Vagina (tissue), 2 donors: ENCODE measurements around the gene NISCH. TPM values are rescaled to one million over a fixed set of nuclear protein-coding genes. Genes with fewer than 3 reads are reported as not detected.

ENCODE experiments used
- DNase-seq, 2 donors: peaks; one replicate each; pipeline ENCODE4 v3.0.0-alpha.2; 2017; ENCODE audit errors: extremely low spot score in 2 of 2
- H3K27ac ChIP-seq: fragments of 200-600 bp; sonication (generic); one replicate; pipeline ENCODE4 v1.5.1; 2019
- H3K27me3 ChIP-seq: fragments of 200-600 bp; sonication (generic); one replicate; pipeline ENCODE4 v1.5.1; 2019
- H3K36me3 ChIP-seq, 2 donors: fragments of 200-600 bp; sonication (generic); one replicate each; pipeline ENCODE4 v1.5.1; 2017 to 2019
- H3K4me1 ChIP-seq: fragments of 200-600 bp; sonication (generic); one replicate; pipeline ENCODE4 v1.5.1; 2019
- H3K4me3 ChIP-seq, 2 donors: fragments of 200-600 bp; sonication (generic); 1 replicate in 1 of 2; 2 replicates in 1 of 2; pipeline ENCODE4 v1.5.1; 2016 to 2019
- H3K9me3 ChIP-seq: fragments of 200-600 bp; sonication (generic); one replicate; pipeline ENCODE4 v1.5.1; 2019
- CTCF ChIP-seq, 3 experiments: fragments of 450-650 bp in 2 of 3; fragments of 200-600 bp in 1 of 3; sonication (generic) in 1 of 3; IDR thresholded peaks; one replicate each; pipeline ENCODE4 v1.5.1; 2017 to 2019; ENCODE audit warnings: antibody characterized with exemption in 3 of 3, mild to moderate bottlenecking in 2 of 3, moderate library complexity in 2 of 3
- POLR2A ChIP-seq, 2 donors: fragments of 450-650 bp; IDR thresholded peaks; one replicate each; pipeline ENCODE4 v1.6.1; 2017; ENCODE audit warnings: antibody characterized with exemption in 2 of 2, mild to moderate bottlenecking in 2 of 2, moderate library complexity in 2 of 2
- POLR2AphosphoS5 ChIP-seq, 2 donors: sonication (generic); formaldehyde crosslinking; IDR thresholded peaks; one replicate each; pipeline ENCODE4 v1.9.0; 2017; ENCODE audit warnings: antibody characterized with exemption in 2 of 2, mild to moderate bottlenecking in 2 of 2, low read depth in 1 of 2; ENCODE audit not compliant: insufficient read depth in 1 of 2
- intact Hi-C: fragments of 100-400 bp; cut with DNase I; formaldehyde crosslinking; loops from one replicate; pipeline ENCODE4 v1.15.1; 2023
- total RNA-seq: library from RNA; depleted of rRNA; stranded (reverse); fragments of >200 nt; gene quantifications from one replicate; pipeline ENCODE4 v1.2.3, GENCODE V29; 2016

The NISCH gene
- total RNA-seq, 1 donor from 2014 or later: 103 TPM

- Histone ChIP-seq H3K36me3 (no peaks in the 10 kb centered on the region), H3K4me1 (peaks cover 25% of the 10 kb centered on the region), H3K27ac (no peak overlapping the region), H3K27me3 (no peaks in the 10 kb centered on the region), H3K4me3 (no peak overlapping the region), H3K9me3 (no peaks in the 10 kb centered on the region)
- intact Hi-C loops: no loop called here
- DNase-seq: no peak
- TF ChIP-seq POLR2AphosphoS5 (IDR thresholded peaks at IDR 0.05; ENCODE audit: insufficient read depth in 1 of 2, low read depth in 1 of 2): no peak
- no peak for TF ChIP-seq CTCF (IDR thresholded peaks at IDR 0.05)
- TF ChIP-seq POLR2A (IDR thresholded peaks at IDR 0.05): no peak
These were observed 14.7 kb upstream of the NISCH start for GRCh38 chr3:52440671-52441070.

GRCh38 chr3:52441091-52441771, 14.2 kb upstream of the NISCH start:
- no peaks in the 10 kb centered on the region for H3K36me3 ChIP-seq
- no peaks in the 10 kb centered on the region for H3K27me3 ChIP-seq
- peaks cover 25% of the 10 kb centered on the region for H3K4me1 ChIP-seq
- DNase-seq: no peak
- no peak overlapping the region for H3K27ac ChIP-seq
- TF ChIP-seq POLR2AphosphoS5 (IDR thresholded peaks at IDR 0.05; ENCODE audit: insufficient read depth in 1 of 2, low read depth in 1 of 2) (no peak), POLR2A (IDR thresholded peaks at IDR 0.05) (no peak), CTCF (IDR thresholded peaks at IDR 0.05) (no peak)
- intact Hi-C loops: no loop called here
- no peaks in the 10 kb centered on the region for H3K9me3 ChIP-seq
- no peak overlapping the region for H3K4me3 ChIP-seq

- no peak for TF ChIP-seq POLR2A (IDR thresholded peaks at IDR 0.05)
- TF ChIP-seq CTCF (IDR thresholded peaks at IDR 0.05): no peak
- TF ChIP-seq POLR2AphosphoS5 (IDR thresholded peaks at IDR 0.05; ENCODE audit: insufficient read depth in 1 of 2, low read depth in 1 of 2): no peak
- Histone ChIP-seq H3K36me3 (no peaks in the 10 kb centered on the region), H3K4me1 (peaks cover 19% of the 10 kb centered on the region), H3K4me3 (no peak overlapping the region), H3K27ac (no peak overlapping the region), H3K9me3 (no peaks in the 10 kb centered on the region), H3K27me3 (no peaks in the 10 kb centered on the region)
- DNase-seq: no peak
- intact Hi-C loops: no loop called here
These were observed 13.6 kb upstream of the NISCH start for GRCh38 chr3:52441772-52442332.

GRCh38 chr3:52442409-52443267, 12.8 kb upstream of the NISCH start:
- Histone ChIP-seq H3K27me3 (no peaks in the 10 kb centered on the region), H3K27ac (no peak overlapping the region), H3K4me1 (peaks cover 11% of the 10 kb centered on the region), H3K9me3 (no peaks in the 10 kb centered on the region), H3K4me3 (no peak overlapping the region), H3K36me3 (no peaks in the 10 kb centered on the region)
- intact Hi-C loops: no loop called here
- DNase-seq: no peak
- TF ChIP-seq POLR2AphosphoS5 (IDR thresholded peaks at IDR 0.05; ENCODE audit: insufficient read depth in 1 of 2, low read depth in 1 of 2) (no peak), CTCF (IDR thresholded peaks at IDR 0.05) (no peak), POLR2A (IDR thresholded peaks at IDR 0.05) (no peak)
